GM10847 (cell line): ENCODE measurements around the gene SLC25A25.

Experiments
- POLR2A ChIP-seq: IDR thresholded peaks from 2 replicates; pipeline ENCODE4 v1.6.1; 2011; ENCODE audit not compliant: insufficient read length; ENCODE audit errors: extremely low read depth

Gene SLC25A25

DNA sequence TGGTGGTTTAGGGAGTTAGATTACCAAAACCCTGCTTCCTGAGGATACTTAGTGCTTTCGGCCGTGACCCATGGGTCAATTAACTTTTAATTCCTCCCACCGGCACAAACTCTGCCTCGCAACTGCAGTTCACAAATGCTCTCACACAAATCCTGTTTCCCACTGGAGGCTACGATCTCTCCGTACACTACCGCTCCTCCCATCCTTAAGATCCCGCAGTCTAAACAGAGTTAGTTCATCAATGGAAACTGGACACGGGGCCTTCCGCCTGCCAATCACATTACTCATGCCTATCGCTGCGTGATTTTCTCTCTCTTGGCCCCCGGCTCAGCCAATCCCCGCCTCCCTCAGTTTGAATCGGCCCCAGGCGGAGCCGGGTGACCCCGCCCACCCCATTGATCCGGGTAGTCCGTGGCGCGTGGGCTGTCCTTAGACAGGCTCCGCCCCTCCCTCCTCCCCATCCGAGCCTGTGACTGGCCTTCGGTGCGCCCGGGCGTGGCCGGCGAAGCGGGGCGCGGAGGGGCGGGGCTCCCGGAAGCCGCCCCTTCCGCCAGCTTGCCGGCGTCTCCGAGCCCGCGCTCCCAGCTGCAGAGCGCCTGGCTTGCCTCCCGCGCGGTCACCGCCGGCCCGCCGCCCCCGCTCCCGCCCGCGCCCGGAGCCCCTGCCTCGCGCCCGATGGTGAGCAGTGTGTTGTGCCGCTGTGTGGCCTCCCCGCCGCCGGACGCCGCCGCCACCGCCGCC is at the start of gene SLC25A25:
SLC25A25 (plus strand) TSS at position 588 of the 741 bp plus-strand sequence; CDS start at position 676, 88 bp downstream.
- TF ChIP-seq POLR2A: peak; percentile 72

DNA sequence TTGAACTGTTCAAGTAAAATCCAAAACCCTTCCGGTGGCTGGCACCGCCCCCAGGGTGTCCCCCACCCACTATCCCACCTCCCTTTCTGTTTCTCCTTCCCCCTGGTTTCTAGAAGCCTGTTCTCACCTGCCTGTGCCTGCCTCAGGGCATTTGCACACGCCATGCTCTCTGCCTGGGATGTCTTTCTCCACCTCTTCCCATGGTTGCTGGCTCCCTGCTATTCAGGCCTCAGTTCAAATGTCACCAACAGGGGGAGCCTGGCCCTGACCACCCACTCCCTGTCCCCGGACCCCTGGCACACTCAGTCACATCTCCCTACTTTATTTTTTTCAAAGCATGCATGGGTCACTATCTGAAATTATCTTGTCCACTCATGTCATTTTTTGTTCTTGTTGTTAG is 47.3 kb upstream of the SLC25A25 start:
- no peak for TF ChIP-seq POLR2A

DNA sequence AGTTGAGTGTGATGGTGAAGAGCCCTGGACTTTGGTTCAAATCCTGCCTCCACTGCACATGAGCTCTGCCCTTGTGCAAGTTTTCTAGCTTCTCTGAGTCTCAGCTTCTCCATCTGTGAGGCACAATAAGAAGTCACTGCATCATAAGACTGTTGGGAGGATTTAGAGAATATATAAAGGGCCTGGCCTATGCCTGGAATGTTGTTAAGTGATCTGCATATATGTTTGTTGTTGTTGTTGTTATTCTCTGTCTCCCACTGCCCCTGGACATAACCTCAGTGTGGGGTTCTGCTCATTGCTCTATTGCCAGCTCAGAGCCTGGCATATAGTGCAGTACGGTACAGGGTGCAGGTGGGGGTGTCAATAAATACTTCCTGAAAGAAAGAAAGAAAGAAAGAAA is 46.9 kb upstream of the SLC25A25 start:
- TF ChIP-seq POLR2A: no peak

DNA sequence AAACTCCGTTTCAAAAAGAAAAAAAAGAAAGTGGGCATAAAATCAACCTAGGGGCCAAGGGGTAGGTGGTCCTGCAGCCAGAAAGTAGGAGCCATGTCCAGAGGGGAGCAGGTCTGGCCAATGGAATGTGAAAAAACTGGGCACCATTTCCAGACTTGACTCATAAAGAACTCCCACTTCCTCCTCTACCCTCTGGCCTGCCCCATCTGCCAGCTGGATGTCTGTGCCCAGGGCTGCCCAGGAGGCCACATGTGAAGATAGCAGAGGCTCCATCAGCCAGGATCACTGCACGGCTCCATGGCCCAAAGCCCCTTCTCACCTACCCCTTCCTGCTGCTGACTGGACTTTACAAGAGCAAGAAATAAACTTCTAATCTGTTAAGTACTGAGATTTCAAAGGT is 45.1 kb upstream of the SLC25A25 start:
- no peak for TF ChIP-seq POLR2A

DNA sequence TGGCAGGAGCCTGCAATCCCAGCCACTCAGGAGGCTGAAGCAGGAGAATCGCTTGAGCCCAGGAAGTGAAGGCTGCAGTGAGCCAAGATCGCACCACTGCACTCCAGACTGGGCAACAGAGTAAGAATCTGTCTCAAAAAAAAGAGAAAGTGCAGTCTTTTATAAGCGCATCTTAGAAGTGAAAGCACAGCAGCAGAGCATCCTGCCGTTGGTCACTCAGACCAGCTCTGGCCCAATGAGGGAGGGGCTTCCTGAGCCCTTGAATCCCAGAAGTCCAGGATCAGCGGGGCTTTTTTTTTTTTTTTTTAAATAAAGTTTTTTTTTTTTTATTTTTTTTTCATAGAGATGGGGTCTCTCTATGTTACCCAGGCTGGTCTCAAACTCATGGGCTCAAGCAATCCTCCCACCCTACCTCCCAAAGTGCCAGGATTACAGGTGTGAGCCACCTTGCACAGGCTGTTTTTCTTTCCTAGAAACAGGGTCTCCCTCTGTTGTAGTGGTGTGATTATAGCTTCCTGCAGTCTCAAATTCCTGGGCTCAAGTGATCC is 43.2 kb upstream of the SLC25A25 start:
- TF ChIP-seq POLR2A: no peak

DNA sequence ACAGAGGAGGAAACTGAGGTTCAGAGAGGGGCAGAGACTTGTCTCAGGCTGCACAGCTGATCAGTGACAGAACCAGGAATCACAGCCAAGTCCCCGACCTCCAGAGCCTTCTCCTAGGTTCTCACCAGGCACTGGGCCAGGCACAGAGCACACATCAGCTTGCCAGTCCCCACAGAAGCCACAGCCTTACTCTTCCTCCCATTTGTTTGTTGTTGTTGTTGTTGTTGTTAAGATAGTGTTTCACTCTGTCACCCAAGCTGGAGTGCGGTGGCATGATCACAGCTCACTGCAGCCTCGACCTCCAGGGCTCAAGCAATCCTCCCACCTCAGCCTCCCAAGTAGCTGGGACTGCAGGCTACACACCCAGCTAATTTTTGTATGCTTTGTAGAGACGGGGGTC is 42.3 kb upstream of the SLC25A25 start:
- TF ChIP-seq POLR2A: no peak

DNA sequence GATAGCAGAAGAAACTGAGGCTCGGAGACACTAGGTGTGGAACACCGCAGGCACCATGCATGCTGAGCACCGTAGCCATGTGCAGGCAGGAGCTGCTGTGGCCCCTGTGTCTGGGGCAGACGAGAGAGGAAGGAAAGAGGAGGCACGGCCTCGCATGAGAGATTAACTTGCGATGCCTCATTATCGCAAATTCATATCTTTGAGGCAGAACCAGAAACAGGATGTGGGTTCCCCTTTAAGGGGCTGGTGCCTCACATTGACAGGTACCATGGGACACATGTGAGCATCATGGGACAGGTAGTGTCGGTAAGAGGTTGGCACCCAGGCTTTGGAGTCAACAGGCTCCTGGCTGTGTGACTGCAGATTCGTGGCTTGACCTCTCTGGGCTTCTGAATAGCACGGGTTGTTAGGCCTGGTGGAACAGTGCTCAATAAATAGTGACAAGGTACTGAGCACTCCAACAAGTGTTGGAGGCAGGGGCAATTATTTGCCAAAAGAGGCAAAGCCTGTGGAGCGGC is 41.7 kb upstream of the SLC25A25 start:
- no peak for TF ChIP-seq POLR2A

DNA sequence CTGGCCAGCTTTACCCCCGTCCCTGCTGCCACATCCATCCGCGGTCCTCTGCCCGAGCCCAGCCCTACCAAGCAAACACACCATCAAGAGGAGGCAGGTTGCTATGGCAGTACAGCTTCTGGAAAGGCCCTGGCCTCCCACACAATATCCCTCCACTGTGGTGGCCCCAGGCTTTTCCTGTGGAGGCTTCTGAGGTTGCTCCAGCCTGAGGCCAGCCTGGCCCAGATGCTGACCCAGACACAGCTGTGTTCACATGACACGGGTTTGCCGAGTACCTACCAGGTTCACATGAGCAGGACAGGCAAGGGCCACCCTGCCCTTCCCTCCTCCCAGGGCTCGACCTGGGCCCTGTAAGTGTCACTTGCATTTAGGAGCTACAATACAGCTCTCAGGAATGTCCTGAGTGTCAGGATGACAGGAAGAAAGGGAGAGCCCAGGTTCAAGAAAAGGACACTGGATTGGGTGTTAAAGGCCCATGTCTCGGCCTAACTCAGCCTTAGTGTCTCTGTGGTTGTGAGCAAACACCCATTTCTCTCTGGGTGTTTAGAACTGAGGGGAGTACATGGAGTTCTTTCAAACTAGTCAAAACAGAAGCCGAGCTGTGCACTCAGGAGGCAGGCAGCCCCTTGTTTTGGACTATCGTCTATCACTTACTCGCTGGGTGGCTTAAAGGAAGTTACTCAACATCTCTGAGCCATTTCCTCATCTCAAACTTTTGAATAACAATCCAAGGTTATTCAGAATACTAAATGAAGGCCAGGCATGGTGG is 41.1 kb upstream of the SLC25A25 start:
- no peak for TF ChIP-seq POLR2A

DNA sequence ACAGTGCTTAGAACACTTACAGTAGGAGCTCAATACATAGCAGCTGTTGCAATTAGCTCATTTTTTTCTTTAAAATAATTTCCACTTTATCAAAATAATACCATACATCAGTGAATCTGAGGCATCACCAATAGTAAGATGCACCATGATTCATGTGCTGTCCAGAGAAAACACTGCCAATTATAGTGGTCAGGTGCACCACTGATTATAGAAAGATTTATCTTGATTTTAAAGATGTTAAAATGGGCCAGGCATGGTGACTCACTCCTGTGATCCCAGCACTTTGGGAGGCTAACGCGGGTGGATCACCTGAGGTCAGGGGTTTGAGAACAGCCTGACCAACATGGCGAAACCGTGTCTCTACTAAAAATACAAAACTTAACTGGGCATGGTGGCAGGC is 40.3 kb upstream of the SLC25A25 start:
- TF ChIP-seq POLR2A: no peak

DNA sequence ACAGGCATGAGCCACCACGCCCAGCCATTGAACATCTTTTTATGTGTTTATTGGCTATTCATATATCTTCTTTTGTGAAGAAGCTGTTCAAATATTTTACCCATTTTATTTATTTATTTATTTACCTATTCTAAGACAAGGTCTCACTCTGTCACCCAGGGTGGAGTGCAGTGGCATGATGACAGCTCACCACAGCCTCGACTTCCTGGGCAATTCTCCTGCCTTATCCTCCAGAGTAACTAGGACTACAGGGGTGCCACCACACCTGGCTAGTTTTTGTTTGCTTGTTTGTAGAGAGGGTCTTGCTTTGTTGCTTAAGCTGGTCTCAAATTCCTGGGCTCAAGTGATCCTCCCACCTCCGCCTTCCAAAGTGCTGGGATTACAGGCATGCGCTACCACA is 34.4 kb upstream of the SLC25A25 start:
- TF ChIP-seq POLR2A: no peak

DNA sequence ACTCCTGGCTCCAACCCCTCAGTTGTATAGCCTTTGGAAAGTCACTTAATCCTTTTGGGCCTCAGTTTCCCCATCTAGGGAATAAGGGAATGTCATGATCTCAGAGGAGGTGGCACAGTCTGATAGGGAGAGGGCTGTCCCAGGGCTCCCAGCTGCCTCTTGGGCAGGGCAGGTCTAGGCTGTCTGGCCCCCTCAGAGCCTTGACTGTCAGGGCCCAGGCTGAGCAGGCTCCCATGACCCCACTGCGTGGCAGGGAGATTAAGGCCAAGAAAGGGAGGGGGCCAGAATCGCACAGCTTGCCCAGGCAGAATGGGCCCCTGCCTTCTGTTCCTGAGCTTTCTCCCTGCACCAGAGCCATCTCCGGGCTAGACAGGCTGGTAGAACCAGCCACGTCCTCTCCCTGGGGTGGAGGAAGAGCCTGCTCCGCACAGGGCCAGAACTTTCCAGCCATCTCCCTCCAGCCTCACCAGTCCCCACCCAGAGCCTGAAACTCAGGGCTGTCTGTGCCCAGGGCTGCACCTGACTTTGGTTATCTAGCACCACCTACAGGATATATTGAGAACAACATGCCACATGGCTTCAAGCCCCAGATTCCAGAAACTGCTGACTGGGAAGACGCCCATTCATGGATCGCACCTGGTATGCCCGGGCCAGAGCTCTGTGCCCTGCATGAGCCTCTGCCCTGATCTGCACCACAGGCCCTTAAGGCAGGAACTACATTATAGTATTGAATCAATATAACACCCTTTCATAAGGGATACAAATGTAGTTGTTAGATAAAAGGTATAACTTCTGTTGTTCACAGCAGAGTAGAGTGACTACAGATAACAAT is 33.0 kb upstream of the SLC25A25 start:
- no peak for TF ChIP-seq POLR2A

DNA sequence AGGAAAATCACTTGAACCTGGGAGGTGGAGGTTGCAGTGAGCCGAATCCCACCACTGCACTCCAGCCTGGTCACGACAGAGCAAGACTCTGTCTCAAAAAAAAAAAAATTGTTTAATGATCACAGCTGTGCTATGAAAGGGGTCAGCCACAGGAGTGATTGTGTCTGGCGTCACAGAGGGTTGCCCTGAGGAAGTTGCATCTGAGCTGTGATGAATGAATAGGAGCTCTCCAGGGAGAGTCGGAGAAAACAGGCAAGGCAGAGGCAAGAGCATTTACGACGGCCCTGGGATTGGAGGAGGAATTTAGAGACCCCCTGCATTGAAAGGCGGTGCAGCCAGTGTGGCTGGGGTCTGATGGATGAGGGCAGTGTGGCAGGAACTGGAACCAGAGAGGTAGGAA is 26.0 kb upstream of the SLC25A25 start:
- no peak for TF ChIP-seq POLR2A

DNA sequence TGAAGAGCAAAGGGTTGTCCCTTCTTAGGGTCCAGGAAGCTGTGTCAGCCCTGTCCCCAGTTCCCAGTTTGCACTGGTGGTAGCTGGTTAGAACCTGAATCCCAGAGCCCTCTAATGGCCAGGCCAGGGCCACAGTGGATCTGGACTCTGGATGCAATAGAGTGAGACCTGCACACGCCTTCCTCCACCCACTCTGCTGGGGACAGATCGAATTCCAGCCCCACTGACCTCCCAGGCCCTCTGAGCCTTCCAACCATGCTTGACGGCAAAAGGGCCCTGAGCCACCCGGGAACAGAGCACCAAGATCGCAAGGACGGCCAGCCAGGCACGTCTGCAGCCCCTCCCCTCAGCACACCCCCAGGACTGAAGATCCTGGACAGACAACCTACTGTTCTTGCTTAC is 24.6 kb upstream of the SLC25A25 start:
- TF ChIP-seq POLR2A: no peak

DNA sequence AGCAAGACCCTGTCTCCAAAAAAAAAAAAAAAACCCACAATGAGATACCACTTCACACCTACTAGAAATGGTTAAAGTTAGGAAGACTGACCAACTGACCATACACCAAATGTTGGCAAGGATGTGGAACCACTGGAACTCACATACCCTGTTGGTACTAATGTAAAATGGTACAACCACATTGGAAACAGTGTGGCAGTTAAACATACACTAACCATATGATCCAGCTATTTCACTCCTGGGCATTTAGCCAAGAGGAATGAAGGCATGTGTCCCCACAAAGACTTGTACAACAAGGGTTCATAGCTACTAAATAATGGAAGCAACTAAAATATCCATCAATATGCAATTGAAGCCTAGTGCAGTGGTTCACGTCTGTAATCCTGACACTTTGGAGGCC is 22.2 kb upstream of the SLC25A25 start:
- TF ChIP-seq POLR2A: no peak

DNA sequence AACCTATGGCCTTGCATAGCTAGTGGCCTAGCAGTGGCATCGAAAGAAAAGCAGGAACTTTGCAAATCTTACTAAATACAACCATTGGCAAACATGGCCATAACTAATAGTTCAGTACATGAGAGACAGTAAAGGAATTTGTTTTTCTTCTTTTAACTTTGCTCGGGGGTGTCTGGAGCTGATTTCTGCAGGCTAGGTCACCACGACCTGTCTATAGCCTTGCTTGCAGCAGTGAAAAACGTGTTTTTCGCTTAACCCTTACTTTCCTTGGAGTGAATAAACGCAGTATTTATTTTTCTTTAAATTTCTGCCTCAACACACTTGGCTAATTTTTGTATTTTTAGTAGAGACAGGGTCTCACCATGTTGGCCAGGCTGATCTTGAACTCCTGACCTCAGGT is 20.8 kb upstream of the SLC25A25 start:
- TF ChIP-seq POLR2A: no peak
